Lower leg skin (tissue), 4 donors: ENCODE measurements around the gene SLCO6A1. TPM values are rescaled to one million over a fixed set of nuclear protein-coding genes. Genes with fewer than 3 reads are reported as not detected.

Experiments
- DNase-seq, 2 donors: peaks; one replicate each; pipeline ENCODE4 v3.0.0-alpha.2; 2019; ENCODE audit warnings: low spot score in 2 of 2
- H3K4me3 ChIP-seq: fragments of 200-600 bp; sonication (generic); 2 replicates; pipeline ENCODE4 v1.5.1; 2017; ENCODE audit warnings: mild to moderate bottlenecking, low read depth; ENCODE audit not compliant: poor library complexity, severe bottlenecking
- POLR2A ChIP-seq, 2 donors: fragments of 450-650 bp; IDR thresholded peaks; one replicate each; pipeline ENCODE4 v1.6.1; 2016 to 2017; ENCODE audit warnings: antibody characterized with exemption in 2 of 2, mild to moderate bottlenecking in 1 of 2, moderate library complexity in 1 of 2
- WGBS, 2 donors: methylation state at CpG; one replicate each; pipeline ENCODE4 v1.1.5; 2018; 5-methylcytosine and 5-hydroxymethylcytosine counted together
- intact Hi-C: fragments of 100-400 bp; cut with DNase I; formaldehyde crosslinking; loops from one replicate; pipeline ENCODE4 v1.15.0; 2023; ENCODE audit warnings: low total_unique reads
- total RNA-seq, 4 donors: library from RNA; depleted of rRNA; stranded (reverse); fragments of >200 nt; gene quantifications; one replicate each; pipeline ENCODE4 v1.1.0, GENCODE V29; 2016
- TF ChIP-seq, protein P1 (sequence below), 3 donors: fragments of 450-650 bp; IDR thresholded peaks; one replicate each; pipeline ENCODE4 v1.5.1; 2016; ENCODE audit warnings: antibody characterized with exemption in 3 of 3, mild to moderate bottlenecking in 3 of 3, moderate library complexity in 2 of 3

The SLCO6A1 gene, protein sequence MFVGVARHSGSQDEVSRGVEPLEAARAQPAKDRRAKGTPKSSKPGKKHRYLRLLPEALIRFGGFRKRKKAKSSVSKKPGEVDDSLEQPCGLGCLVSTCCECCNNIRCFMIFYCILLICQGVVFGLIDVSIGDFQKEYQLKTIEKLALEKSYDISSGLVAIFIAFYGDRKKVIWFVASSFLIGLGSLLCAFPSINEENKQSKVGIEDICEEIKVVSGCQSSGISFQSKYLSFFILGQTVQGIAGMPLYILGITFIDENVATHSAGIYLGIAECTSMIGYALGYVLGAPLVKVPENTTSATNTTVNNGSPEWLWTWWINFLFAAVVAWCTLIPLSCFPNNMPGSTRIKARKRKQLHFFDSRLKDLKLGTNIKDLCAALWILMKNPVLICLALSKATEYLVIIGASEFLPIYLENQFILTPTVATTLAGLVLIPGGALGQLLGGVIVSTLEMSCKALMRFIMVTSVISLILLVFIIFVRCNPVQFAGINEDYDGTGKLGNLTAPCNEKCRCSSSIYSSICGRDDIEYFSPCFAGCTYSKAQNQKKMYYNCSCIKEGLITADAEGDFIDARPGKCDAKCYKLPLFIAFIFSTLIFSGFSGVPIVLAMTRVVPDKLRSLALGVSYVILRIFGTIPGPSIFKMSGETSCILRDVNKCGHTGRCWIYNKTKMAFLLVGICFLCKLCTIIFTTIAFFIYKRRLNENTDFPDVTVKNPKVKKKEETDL
- not detected for total RNA-seq

DNA sequence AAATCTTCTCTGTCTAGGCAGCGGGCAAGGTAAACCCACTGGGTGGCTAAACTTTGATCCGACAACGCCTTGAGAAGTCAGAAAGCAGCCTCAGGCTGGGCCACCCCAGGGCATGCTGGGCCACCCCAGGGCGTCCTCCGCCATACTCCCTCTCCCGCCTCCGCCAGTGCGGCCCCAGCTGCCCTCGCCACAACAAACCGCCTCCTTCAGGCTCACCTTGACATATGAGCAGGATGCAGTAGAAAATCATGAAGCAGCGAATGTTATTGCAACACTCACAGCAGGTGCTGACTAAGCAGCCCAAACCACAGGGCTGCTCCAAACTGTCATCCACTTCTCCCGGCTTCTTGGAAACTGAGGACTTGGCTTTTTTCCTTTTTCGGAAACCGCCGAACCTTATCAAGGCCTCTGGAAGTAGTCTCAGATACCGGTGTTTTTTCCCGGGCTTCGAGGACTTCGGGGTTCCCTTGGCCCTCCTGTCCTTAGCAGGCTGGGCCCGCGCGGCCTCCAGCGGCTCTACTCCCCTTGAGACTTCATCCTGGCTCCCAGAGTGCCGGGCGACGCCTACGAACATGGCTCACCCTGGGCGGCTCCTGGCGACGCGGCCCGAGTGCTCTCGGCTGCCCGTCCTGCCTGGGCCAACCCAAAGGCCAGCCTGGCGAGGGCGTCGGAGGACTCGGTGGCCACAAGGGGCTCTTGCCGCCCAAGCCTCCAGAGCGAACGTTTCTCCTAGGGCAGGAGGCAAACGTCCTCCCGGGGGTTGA, at the start of gene SLCO6A1:
SLCO6A1 (minus strand) TSS at position 731 of the 764 bp plus-strand sequence; CDS start at position 574, 157 bp downstream.
- 92 to 93% methylated on average over 41 to 43 of the region's 43 CpGs for WGBS, 2 donors
- DNase-seq = no peak
- H3K4me3 ChIP-seq = no peak within 1 kb of the TSS
- intact Hi-C loops = no loop called here
- TF ChIP-seq, protein P1, sequence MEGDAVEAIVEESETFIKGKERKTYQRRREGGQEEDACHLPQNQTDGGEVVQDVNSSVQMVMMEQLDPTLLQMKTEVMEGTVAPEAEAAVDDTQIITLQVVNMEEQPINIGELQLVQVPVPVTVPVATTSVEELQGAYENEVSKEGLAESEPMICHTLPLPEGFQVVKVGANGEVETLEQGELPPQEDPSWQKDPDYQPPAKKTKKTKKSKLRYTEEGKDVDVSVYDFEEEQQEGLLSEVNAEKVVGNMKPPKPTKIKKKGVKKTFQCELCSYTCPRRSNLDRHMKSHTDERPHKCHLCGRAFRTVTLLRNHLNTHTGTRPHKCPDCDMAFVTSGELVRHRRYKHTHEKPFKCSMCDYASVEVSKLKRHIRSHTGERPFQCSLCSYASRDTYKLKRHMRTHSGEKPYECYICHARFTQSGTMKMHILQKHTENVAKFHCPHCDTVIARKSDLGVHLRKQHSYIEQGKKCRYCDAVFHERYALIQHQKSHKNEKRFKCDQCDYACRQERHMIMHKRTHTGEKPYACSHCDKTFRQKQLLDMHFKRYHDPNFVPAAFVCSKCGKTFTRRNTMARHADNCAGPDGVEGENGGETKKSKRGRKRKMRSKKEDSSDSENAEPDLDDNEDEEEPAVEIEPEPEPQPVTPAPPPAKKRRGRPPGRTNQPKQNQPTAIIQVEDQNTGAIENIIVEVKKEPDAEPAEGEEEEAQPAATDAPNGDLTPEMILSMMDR (IDR thresholded peaks at IDR 0.05) = no peak
- no peak for TF ChIP-seq POLR2A (IDR thresholded peaks at IDR 0.05)

DNA sequence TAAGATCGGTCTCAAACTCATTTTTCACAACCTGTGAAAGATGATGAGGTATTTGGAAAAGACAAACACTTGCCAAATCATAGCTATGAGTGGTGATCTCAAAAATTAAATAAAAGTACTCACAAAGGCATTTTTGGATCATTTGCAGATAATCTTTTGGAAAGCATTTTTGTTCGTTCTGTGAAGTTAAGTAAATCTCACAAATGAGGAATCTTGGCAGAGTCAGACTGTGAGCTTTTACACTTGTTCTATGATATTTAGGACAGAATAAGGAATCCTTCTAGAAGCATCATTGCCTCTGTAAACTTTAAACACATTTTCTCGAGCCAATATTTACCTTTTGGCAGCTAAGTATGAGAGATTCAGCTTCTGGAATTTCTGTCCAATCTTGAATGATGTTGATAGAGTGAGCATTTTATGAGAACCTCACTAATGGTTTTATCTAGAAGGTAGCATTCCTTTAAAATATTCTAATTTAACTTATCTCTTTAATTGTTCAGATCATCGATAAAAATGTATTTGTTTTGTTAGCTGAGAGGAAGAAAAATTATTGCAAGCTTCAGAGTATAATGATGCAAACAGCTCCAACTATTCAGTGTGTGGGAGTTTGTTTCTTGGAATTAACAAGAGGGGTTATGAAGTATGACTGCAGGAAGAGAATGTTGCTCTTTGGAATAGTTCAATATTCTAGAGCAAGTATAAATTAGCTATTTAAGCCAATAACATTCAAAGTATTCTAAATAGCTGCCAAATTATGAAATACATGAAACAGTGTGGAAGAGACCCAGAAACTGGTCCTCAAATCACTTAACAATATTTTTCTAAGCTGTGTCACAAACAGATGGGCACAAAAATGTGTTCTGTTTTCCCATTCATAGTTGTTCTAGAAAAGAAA, 48.6 kb upstream of the SLCO6A1 start:
- no peak for DNase-seq
- intact Hi-C loops = no loop called here
- no peak overlapping the region for H3K4me3 ChIP-seq
- 53 to 56% methylated on average over 4 of the region's 4 CpGs for WGBS, 2 donors
- no peak for TF ChIP-seq POLR2A (IDR thresholded peaks at IDR 0.05)
- TF ChIP-seq, protein P1 (IDR thresholded peaks at IDR 0.05) = no peak

DNA sequence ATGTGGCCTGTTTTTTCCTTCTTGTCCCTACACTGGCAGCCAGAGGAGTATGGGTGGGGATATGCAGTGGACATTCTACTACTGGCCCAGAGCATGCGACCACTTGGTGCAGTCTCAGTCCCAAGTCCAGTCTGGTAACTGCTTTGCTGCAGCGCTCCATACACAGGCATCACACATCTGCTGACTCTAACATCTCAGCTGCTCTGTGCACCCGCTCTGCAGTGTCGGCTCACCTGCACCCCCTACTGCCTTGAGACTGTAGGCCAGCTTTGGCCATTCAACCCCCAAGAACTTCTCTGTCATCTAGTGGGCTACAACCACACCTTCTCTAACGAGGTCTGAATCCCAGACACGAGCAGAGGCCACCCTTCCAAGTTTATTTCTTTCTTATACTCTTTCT, 46.4 kb upstream of the SLCO6A1 start:
- intact Hi-C loops = no loop called here
- no peak for TF ChIP-seq POLR2A (IDR thresholded peaks at IDR 0.05)
- TF ChIP-seq, protein P1 (IDR thresholded peaks at IDR 0.05) = no peak
- no peak for DNase-seq
- WGBS, 2 donors = 58 to 68% methylated on average over 6 of the region's 6 CpGs
- no peak overlapping the region for H3K4me3 ChIP-seq

DNA sequence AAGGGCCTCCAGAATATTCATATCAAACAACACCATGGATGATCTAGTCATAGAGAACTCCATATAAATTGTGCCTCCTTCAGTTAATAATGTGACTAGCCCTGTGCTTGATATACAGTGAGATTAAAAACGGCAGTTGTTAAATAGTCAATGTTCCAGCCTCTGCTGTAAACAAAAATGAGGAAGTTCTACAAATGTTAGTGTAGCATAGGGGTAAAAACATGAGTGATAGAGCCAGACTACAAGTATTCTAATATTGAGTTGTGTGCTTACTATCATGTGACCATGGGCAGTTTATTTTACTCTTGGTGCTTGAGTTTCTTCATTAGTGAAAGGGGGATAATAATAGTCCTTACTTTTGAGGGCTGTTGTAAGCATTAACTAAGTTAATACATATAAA, 43.3 kb upstream of the SLCO6A1 start:
- no peak for DNase-seq
- 61% methylated on average over 1 of the region's 1 CpG for WGBS, 2 donors
- intact Hi-C loops = no loop called here
- TF ChIP-seq, protein P1 (IDR thresholded peaks at IDR 0.05) = no peak
- no peak for TF ChIP-seq POLR2A (IDR thresholded peaks at IDR 0.05)
- H3K4me3 ChIP-seq = no peak overlapping the region
